Neuronal stem cell (in vitro differentiated cells): ENCODE data around the gene ARMC10.

Experiments used
- DNase-seq: peaks from one replicate; pipeline ENCODE4 v3.0.0-alpha.2; 2013; ENCODE audit warnings: low spot score
- H2AFZ ChIP-seq: one replicate; pipeline ENCODE4 v1.6.1; 2013; ENCODE audit warnings: mild to moderate bottlenecking, low read length, inconsistent platforms
- H2AK5ac ChIP-seq: 2 replicates; pipeline ENCODE4 v1.6.1; 2013; ENCODE audit warnings: low read depth, mild to moderate bottlenecking, inconsistent platforms, low read length, moderate library complexity, mixed read lengths
- H2BK120ac ChIP-seq: 2 replicates; pipeline ENCODE4 v1.6.1; 2013; ENCODE audit warnings: low read depth, mild to moderate bottlenecking, inconsistent platforms, low read length, moderate library complexity, mixed read lengths
- H2BK12ac ChIP-seq: one replicate; pipeline ENCODE4 v1.6.1; 2013; ENCODE audit warnings: low read length, inconsistent platforms
- H2BK15ac ChIP-seq: 2 replicates; pipeline ENCODE4 v1.6.1; 2013; ENCODE audit warnings: mild to moderate bottlenecking, low read length, inconsistent platforms, mixed read lengths
- H2BK5ac ChIP-seq: one replicate; pipeline ENCODE4 v1.6.1; 2013; ENCODE audit warnings: inconsistent platforms, mild to moderate bottlenecking, low read length, moderate library complexity
- H3K14ac ChIP-seq: one replicate; pipeline ENCODE4 v1.6.1; 2013; ENCODE audit warnings: low read length, inconsistent platforms
- H3K18ac ChIP-seq: 2 replicates; pipeline ENCODE4 v1.6.1; 2013; ENCODE audit warnings: low read length, inconsistent platforms
- H3K23ac ChIP-seq: 2 replicates; pipeline ENCODE4 v1.6.1; 2013; ENCODE audit warnings: low read depth, mild to moderate bottlenecking, mixed read lengths, low read length, inconsistent platforms; ENCODE audit not compliant: poor library complexity
- H3K27ac ChIP-seq: replicated peaks from 3 replicates; pipeline ENCODE4 v1.5.1; 2013; ENCODE audit warnings: low read length, inconsistent platforms
- H3K27me3 ChIP-seq, 3 experiments: 2 replicates each; pipeline ENCODE4 v1.6.1; 2013; ENCODE audit warnings: low read length in 3 of 3, mild to moderate bottlenecking in 2 of 3, inconsistent platforms in 1 of 3, low read depth in 1 of 3, mixed read lengths in 1 of 3, moderate library complexity in 1 of 3; ENCODE audit not compliant: control insufficient read depth in 3 of 3, insufficient read depth in 3 of 3
- H3K36me3 ChIP-seq, 2 donors: replicated peaks in 1 of 2; 2 replicates each; pipeline ENCODE4 v1.6.1; 2013; ENCODE audit warnings: low read length in 2 of 2; ENCODE audit not compliant: control insufficient read depth in 2 of 2, insufficient read depth in 2 of 2
- H3K4ac ChIP-seq: 2 replicates; pipeline ENCODE4 v1.6.1; 2013; ENCODE audit warnings: inconsistent platforms, mild to moderate bottlenecking, low read length, moderate library complexity
- H3K4me1 ChIP-seq, 2 donors: 1 replicate in 1 of 2; 2 replicates in 1 of 2; pipeline ENCODE4 v1.6.1; 2013; ENCODE audit warnings: low read length in 2 of 2, low read depth in 1 of 2; ENCODE audit not compliant: control insufficient read depth in 2 of 2, insufficient read depth in 1 of 2
- H3K4me2 ChIP-seq: one replicate; pipeline ENCODE4 v1.6.1; 2013; ENCODE audit warnings: mild to moderate bottlenecking, low read length, inconsistent platforms; ENCODE audit not compliant: insufficient read depth, poor library complexity, severe bottlenecking
- H3K4me3 ChIP-seq, 2 donors: 2 replicates each; pipeline ENCODE4 v1.5.1; 2013; ENCODE audit warnings: low read length in 2 of 2, mild to moderate bottlenecking in 2 of 2, inconsistent platforms in 1 of 2, moderate library complexity in 1 of 2
- H3K79me1 ChIP-seq: one replicate; pipeline ENCODE4 v1.6.1; 2013; ENCODE audit warnings: low read depth, mild to moderate bottlenecking, inconsistent platforms, low read length, moderate library complexity
- H3K9ac ChIP-seq: one replicate; pipeline ENCODE4 v1.6.1; 2013; ENCODE audit warnings: mild to moderate bottlenecking, low read depth, low read length, inconsistent platforms; ENCODE audit not compliant: poor library complexity
- H3K9me3 ChIP-seq, 2 donors: replicated peaks in 1 of 2; 2 replicates each; pipeline versions ENCODE3 to v1.6.1; 2013; ENCODE audit warnings: low read length in 2 of 2, mild to moderate bottlenecking in 2 of 2, inconsistent platforms in 1 of 2, low read depth in 1 of 2, mixed read lengths in 1 of 2, moderate library complexity in 1 of 2; ENCODE audit not compliant: control insufficient read depth in 2 of 2, insufficient read depth in 1 of 2
- H4K8ac ChIP-seq: one replicate; pipeline ENCODE4 v1.6.1; 2013; ENCODE audit warnings: low read depth, mild to moderate bottlenecking, inconsistent platforms, low read length, moderate library complexity
- H4K91ac ChIP-seq: one replicate; pipeline ENCODE4 v1.6.1; 2013; ENCODE audit warnings: low read length, low read depth, mild to moderate bottlenecking, inconsistent platforms; ENCODE audit not compliant: poor library complexity
- WGBS, 2 donors: extraction: QIAGEN DNeasy Blood & Tissue Kit; methylation state at CpG; one replicate each; pipeline ENCODE4 v1.1.7; 2013; ENCODE audit warnings: missing lambda C conversion rate in 2 of 2, mixed read lengths in 1 of 2; ENCODE audit not compliant: insufficient read length in 2 of 2, insufficient replicate concordance in 1 of 2; ENCODE audit errors: extremely low coverage in 2 of 2; 5-methylcytosine and 5-hydroxymethylcytosine counted together

Gene ARMC10

GRCh38 chr7:103123529-103123928 lies 48.6 kb downstream of the ARMC10 start:
- no peak overlapping the region for H2AFZ ChIP-seq
- H3K79me1 ChIP-seq, result no peaks in the 10 kb centered on the region
- no peak overlapping the region for H4K8ac ChIP-seq
- no peak overlapping the region for H3K23ac ChIP-seq
- H2BK12ac ChIP-seq, result no peak overlapping the region
- WGBS, 2 donors, result no CpG with 5 or more reads among the region's 3 CpGs
- no peak for DNase-seq
- no peak overlapping the region for H4K91ac ChIP-seq
- H3K36me3 ChIP-seq, result peaks cover 10 to 89% of the 10 kb centered on the region in 2 donors
- peaks cover 0 to 2% of the 10 kb centered on the region in 2 donors for H3K9me3 ChIP-seq
- H3K4me3 ChIP-seq, result no peak overlapping the region
- no peaks in the 10 kb centered on the region for H3K27me3 ChIP-seq
- H3K18ac ChIP-seq, result no peak overlapping the region
- H2AK5ac ChIP-seq, result no peak overlapping the region
- H3K4me2 ChIP-seq, result no peak overlapping the region
- H3K9ac ChIP-seq, result no peak overlapping the region
- H2BK15ac ChIP-seq, result no peak overlapping the region
- peaks cover 0 to 5% of the 10 kb centered on the region in 2 donors for H3K4me1 ChIP-seq
- no peak overlapping the region for H3K4ac ChIP-seq
- no peak overlapping the region for H3K27ac ChIP-seq
- H3K14ac ChIP-seq, result no peak overlapping the region
- H2BK5ac ChIP-seq, result no peak overlapping the region
- H2BK120ac ChIP-seq, result no peak overlapping the region

DNA sequence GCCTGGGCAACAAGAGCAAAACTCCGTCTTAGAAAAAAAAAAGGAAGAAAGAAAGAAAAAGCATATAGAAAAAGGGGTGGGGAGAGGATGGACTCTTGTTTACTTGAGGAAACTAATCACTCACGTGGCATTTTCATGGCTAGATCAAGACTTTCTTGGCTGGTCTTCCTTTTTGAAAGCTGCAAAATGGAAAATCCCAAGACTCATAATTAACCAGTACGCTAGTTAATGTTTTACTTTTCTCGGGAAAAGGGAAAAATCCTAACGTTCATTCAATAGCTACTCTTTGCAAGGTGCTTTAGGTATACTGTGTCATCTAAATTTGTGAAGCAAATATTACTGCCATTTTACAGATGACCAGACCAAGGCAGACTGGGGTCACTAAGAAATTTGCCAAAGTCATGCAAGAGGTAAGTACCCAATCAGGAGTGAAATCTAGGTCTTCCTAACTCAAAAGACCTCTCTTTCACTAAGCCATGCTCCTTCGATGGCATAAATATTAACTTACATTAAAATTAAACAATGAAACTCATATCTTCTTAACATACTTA lies 49.6 kb downstream of the ARMC10 start:
- Histone ChIP-seq H3K36me3 (peaks cover 10 to 81% of the 10 kb centered on the region in 2 donors), H2BK15ac (no peak overlapping the region), H3K79me1 (no peaks in the 10 kb centered on the region), H3K27ac (no peak overlapping the region), H2BK5ac (no peak overlapping the region), H3K4me3 (no peak overlapping the region), H2AFZ (no peak overlapping the region), H4K91ac (no peak overlapping the region), H2BK12ac (no peak overlapping the region), H4K8ac (no peak overlapping the region), H3K9me3 (peaks cover 0 to 2% of the 10 kb centered on the region in 2 donors), H3K4me2 (no peak overlapping the region), H3K18ac (no peak overlapping the region), H3K4ac (no peak overlapping the region), H3K9ac (no peak overlapping the region), H3K23ac (no peak overlapping the region), H3K4me1 (peaks cover 0 to 5% of the 10 kb centered on the region in 2 donors), H3K27me3 (no peaks in the 10 kb centered on the region), H2AK5ac (no peak overlapping the region), H2BK120ac (no peak overlapping the region), H3K14ac (no peak overlapping the region)
- DNase-seq, result no peak
- WGBS, 2 donors, result no CpG with 5 or more reads among the region's 6 CpGs

DNA sequence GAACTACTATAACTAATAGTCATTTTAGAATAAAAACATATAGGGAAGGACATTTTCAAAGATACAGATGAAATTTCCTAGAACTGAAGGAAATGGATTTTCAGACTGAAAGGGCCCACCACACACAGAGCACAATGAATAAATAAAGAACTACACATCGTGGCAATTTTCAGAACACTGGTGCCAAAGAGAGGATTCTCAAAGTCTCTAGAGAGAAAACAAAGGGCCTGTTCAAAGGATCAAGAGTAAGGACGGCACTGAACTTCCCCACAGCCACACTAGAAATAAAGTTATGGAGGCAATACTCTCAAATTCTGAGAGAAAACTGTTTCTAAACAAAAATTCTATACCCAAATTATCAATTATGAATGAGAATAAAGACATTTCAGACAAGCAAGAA lies 52.1 kb downstream of the ARMC10 start:
- no peaks in the 10 kb centered on the region for H3K79me1 ChIP-seq
- no peak overlapping the region for H3K4ac ChIP-seq
- H4K8ac ChIP-seq, result no peak overlapping the region
- H2BK120ac ChIP-seq, result no peak overlapping the region
- DNase-seq, result no peak
- H3K27me3 ChIP-seq, result no peaks in the 10 kb centered on the region
- no peak overlapping the region for H3K14ac ChIP-seq
- H3K23ac ChIP-seq, result no peak overlapping the region
- no peak overlapping the region for H4K91ac ChIP-seq
- H2BK12ac ChIP-seq, result no peak overlapping the region
- no peak overlapping the region for H2BK15ac ChIP-seq
- H3K27ac ChIP-seq, result no peak overlapping the region
- no peaks in the 10 kb centered on the region for H3K4me1 ChIP-seq
- no peak overlapping the region for H3K4me3 ChIP-seq
- H3K9me3 ChIP-seq, result no peaks in the 10 kb centered on the region
- no peak overlapping the region for H3K4me2 ChIP-seq
- H3K18ac ChIP-seq, result no peak overlapping the region
- no peak overlapping the region for H3K9ac ChIP-seq
- no peak overlapping the region for H2AFZ ChIP-seq
- H3K36me3 ChIP-seq, result peaks cover 5 to 58% of the 10 kb centered on the region in 2 donors
- H2BK5ac ChIP-seq, result no peak overlapping the region
- WGBS, 2 donors, result no CpG with 5 or more reads among the region's 2 CpGs
- no peak overlapping the region for H2AK5ac ChIP-seq

DNA sequence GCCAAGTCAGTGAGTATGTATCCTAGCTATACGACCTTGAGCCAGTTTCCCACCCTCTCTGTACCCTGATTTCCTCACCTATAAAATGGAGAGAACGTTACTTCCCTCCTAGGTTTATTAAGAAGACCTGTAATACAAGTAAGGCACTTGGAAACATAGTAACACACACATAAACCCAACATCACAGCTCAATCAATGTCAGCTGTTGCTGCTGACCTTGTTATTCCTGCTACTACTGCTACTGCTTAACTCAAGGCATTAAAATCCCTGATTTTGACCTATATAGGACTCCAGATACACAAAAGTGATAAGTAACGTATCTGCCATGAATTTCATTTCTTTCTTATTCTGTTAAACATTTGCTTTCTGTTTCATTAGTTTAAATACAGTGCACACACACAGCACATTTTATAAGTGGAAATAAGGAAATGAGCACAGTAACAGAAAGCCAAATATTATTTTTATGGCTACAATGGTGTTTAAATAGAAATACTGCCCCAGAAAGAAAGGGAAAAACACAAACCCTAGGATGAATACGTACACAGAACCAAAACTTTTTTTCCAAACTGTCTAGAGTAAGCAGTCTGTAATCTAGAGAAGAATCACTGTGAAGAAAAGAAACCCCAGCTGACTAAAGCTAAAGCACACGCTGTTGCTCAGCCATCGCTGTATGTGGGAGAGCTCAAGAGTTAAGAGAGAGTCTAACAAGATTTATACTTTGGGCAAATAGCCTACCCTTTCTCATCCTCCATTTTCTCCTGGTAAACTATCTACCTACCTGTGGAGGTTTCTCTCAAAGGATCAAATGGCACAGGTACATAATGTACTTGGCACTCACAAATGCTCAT lies 55.0 kb downstream of the ARMC10 start:
- DNase-seq, result no peak
- Histone ChIP-seq H3K27me3 (no peaks in the 10 kb centered on the region), H3K27ac (no peak overlapping the region), H3K9me3 (no peaks in the 10 kb centered on the region), H3K9ac (no peak overlapping the region), H3K36me3 (peaks cover 3 to 33% of the 10 kb centered on the region in 2 donors), H2BK5ac (no peak overlapping the region), H2BK120ac (no peak overlapping the region), H3K14ac (no peak overlapping the region), H4K91ac (no peak overlapping the region), H4K8ac (no peak overlapping the region), H2AK5ac (no peak overlapping the region), H3K23ac (no peak overlapping the region), H2AFZ (no peak overlapping the region), H3K18ac (no peak overlapping the region), H3K4me3 (no peak overlapping the region), H2BK15ac (no peak overlapping the region), H3K4me1 (peaks cover 0 to 2% of the 10 kb centered on the region in 2 donors), H3K4me2 (no peak overlapping the region), H3K79me1 (no peaks in the 10 kb centered on the region), H3K4ac (no peak overlapping the region), H2BK12ac (no peak overlapping the region)
- WGBS, 2 donors, result no CpG with 5 or more reads among the region's 6 CpGs
